ENCODE data around the gene ZNF692.

Gene ZNF692

GRCh38 chr1:248856176-248856575 is 2.7 kb downstream of the ZNF692 start:
- in situ Hi-C loops (cut with HindIII; ENCODE audit: low sequenced_read_pairs), result no loop called here
- no peak overlapping the region for H3K4me3 ChIP-seq (ENCODE audit: low read depth, low read length)
- TF ChIP-seq, protein P1, sequence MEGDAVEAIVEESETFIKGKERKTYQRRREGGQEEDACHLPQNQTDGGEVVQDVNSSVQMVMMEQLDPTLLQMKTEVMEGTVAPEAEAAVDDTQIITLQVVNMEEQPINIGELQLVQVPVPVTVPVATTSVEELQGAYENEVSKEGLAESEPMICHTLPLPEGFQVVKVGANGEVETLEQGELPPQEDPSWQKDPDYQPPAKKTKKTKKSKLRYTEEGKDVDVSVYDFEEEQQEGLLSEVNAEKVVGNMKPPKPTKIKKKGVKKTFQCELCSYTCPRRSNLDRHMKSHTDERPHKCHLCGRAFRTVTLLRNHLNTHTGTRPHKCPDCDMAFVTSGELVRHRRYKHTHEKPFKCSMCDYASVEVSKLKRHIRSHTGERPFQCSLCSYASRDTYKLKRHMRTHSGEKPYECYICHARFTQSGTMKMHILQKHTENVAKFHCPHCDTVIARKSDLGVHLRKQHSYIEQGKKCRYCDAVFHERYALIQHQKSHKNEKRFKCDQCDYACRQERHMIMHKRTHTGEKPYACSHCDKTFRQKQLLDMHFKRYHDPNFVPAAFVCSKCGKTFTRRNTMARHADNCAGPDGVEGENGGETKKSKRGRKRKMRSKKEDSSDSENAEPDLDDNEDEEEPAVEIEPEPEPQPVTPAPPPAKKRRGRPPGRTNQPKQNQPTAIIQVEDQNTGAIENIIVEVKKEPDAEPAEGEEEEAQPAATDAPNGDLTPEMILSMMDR (IDR thresholded peaks at IDR 0.05; ENCODE audit: low read depth, low read length, missing control alignments), result no peak
- no peak for DNase-seq (ENCODE audit: low read depth)

- in situ Hi-C loops (cut with HindIII; ENCODE audit: low sequenced_read_pairs), result no loop called here
Measured at GRCh38 chr1:248855580-248855979, 3.3 kb downstream of the ZNF692 start.

GRCh38 chr1:248853663-248854375 is 5.1 kb downstream of the ZNF692 start:
- H3K4me3 ChIP-seq (ENCODE audit: low read depth, low read length), result no peak overlapping the region
- no peak for DNase-seq (ENCODE audit: low read depth)
- TF ChIP-seq, protein P1 (IDR thresholded peaks at IDR 0.05; ENCODE audit: low read depth, low read length, missing control alignments), result no peak
- in situ Hi-C loops (cut with HindIII; ENCODE audit: low sequenced_read_pairs), result no loop called here

More at GRCh38 chr1:248855580-248855979, 3.3 kb downstream of the ZNF692 start:
- no peak for DNase-seq (ENCODE audit: low read depth)
- H3K4me3 ChIP-seq (ENCODE audit: low read depth, low read length), result no peak overlapping the region
- TF ChIP-seq, protein P1 (IDR thresholded peaks at IDR 0.05; ENCODE audit: low read depth, low read length, missing control alignments), result no peak

- no peak overlapping the region for H3K4me3 ChIP-seq (ENCODE audit: low read depth, low read length)
- DNase-seq (ENCODE audit: low read depth), result no peak
- TF ChIP-seq, protein P1 (IDR thresholded peaks at IDR 0.05; ENCODE audit: low read depth, low read length, missing control alignments), result no peak
- in situ Hi-C loops (cut with HindIII; ENCODE audit: low sequenced_read_pairs), result no loop called here
Measured at GRCh38 chr1:248852481-248853405, 6.1 kb downstream of the ZNF692 start.

- H3K4me3 ChIP-seq (ENCODE audit: low read depth, low read length), result no peak overlapping the region
- no peak for DNase-seq (ENCODE audit: low read depth)
- in situ Hi-C loops (cut with HindIII; ENCODE audit: low sequenced_read_pairs), result no loop called here
- TF ChIP-seq, protein P1 (IDR thresholded peaks at IDR 0.05; ENCODE audit: low read depth, low read length, missing control alignments), result no peak
Measured at GRCh38 chr1:248851390-248851789, 7.5 kb downstream of the ZNF692 start.

GRCh38 chr1:248850536-248851251 is 8.2 kb downstream of the ZNF692 start:
- in situ Hi-C loops (cut with HindIII; ENCODE audit: low sequenced_read_pairs), result no loop called here
- TF ChIP-seq, protein P1 (IDR thresholded peaks at IDR 0.05; ENCODE audit: low read depth, low read length, missing control alignments), result no peak

More at GRCh38 chr1:248850536-248851251, 8.2 kb downstream of the ZNF692 start:
- no peak for DNase-seq (ENCODE audit: low read depth)
- H3K4me3 ChIP-seq (ENCODE audit: low read depth, low read length), result no peak overlapping the region
